TTC549 (cell line): ENCODE data around the gene AMMECR1L.
"Not testable (repeated sequence)": the region's sequence is repeated elsewhere in the genome, so short reads cannot be mapped to it uniquely, and the experiment has no call there.

Experiments used
- FAIRE-seq: peaks from 2 replicates; lab custom pipeline; 2012; peaks lifted over from hg19 to GRCh38; lab: Jason Lieb, UNC

The AMMECR1L gene

GRCh38 chr2:127887082-127887775 is 1.5 kb upstream of the AMMECR1L start:
- FAIRE-seq = no peak

GRCh38 chr2:127886593-127886935 is 808 bp upstream of the AMMECR1L start:
- not testable (repeated sequence) for FAIRE-seq

- FAIRE-seq = not testable (repeated sequence)
Measured at GRCh38 chr2:127884861-127885740, 655 bp downstream of the AMMECR1L start.

- FAIRE-seq = no peak
Measured at GRCh38 chr2:127884436-127884835, 1.3 kb downstream of the AMMECR1L start.

GRCh38 chr2:127879899-127880298 is 5.9 kb downstream of the AMMECR1L start:
- FAIRE-seq = no peak

GRCh38 chr2:127877626-127878025 is 8.1 kb downstream of the AMMECR1L start:
- FAIRE-seq = no peak

GRCh38 chr2:127877136-127877535 is 8.6 kb downstream of the AMMECR1L start:
- FAIRE-seq = no peak

- no peak for FAIRE-seq
Measured at GRCh38 chr2:127874378-127875269, 11.1 kb downstream of the AMMECR1L start.

GRCh38 chr2:127873707-127874303 is 12.0 kb downstream of the AMMECR1L start:
- FAIRE-seq = no peak

GRCh38 chr2:127872354-127872753 is 13.4 kb downstream of the AMMECR1L start:
- no peak for FAIRE-seq

- FAIRE-seq = no peak
Measured at GRCh38 chr2:127865926-127866325, 19.8 kb downstream of the AMMECR1L start.

- no peak for FAIRE-seq
Measured at GRCh38 chr2:127864877-127865276, 20.9 kb downstream of the AMMECR1L start.

GRCh38 chr2:127862228-127862627 is 23.5 kb downstream of the AMMECR1L start:
- no peak for FAIRE-seq

- FAIRE-seq = no peak
Measured at GRCh38 chr2:127860130-127860529, 25.6 kb downstream of the AMMECR1L start.

- FAIRE-seq = no peak
Measured at GRCh38 chr2:127859712-127860085, 26.1 kb downstream of the AMMECR1L start.

GRCh38 chr2:127857265-127857808 is 28.4 kb downstream of the AMMECR1L start:
- no peak for FAIRE-seq

- FAIRE-seq = no peak
Measured at GRCh38 chr2:127853671-127854070, 32.1 kb downstream of the AMMECR1L start.

- no peak for FAIRE-seq
Measured at GRCh38 chr2:127852388-127852787, 33.4 kb downstream of the AMMECR1L start.

GRCh38 chr2:127847931-127848330 is 37.8 kb downstream of the AMMECR1L start:
- FAIRE-seq = no peak

GRCh38 chr2:127844973-127845372 is 40.8 kb downstream of the AMMECR1L start:
- FAIRE-seq = no peak

GRCh38 chr2:127843677-127844076 is 42.1 kb downstream of the AMMECR1L start:
- no peak for FAIRE-seq
